HEK293 (cell line): ENCODE results near the gene AKAP8L.

Experiments
- CTCF ChIA-PET: fragments of 350-600 bp; formaldehyde crosslinking; extraction: SDS; loops from one replicate; lab custom pipeline; 2021; ENCODE audit warnings: antibody characterized with exemption; lab: Yijun Ruan, JAX
- POLR2A ChIA-PET: fragments of 300-600 bp; formaldehyde crosslinking; extraction: SDS; loops from one replicate; lab custom pipeline; 2020; ENCODE audit warnings: antibody characterized with exemption, inconsistent platforms; lab: Yijun Ruan, JAX
- H3K27ac ChIP-seq: fragments of 200-500 bp; sonication (Bioruptor generic); 2 replicates; pipeline ENCODE4 v1.5.1; 2014; ENCODE audit warnings: low read depth, low read length, control low read depth, inconsistent platforms; ENCODE audit errors: extremely low read depth
- H3K36me3 ChIP-seq, 2 experiments: fragments of 200-500 bp in 1 of 2; sonication (Bioruptor generic) in 1 of 2; 1 replicate in 1 of 2; 2 replicates in 1 of 2; pipeline ENCODE4 v1.5.1; 2014 to 2017; ENCODE audit warnings: inconsistent platforms in 2 of 2, low read length in 2 of 2; ENCODE audit not compliant: control insufficient read depth in 2 of 2, insufficient read depth in 1 of 2
- H3K4me1 ChIP-seq: fragments of 200-500 bp; sonication (Bioruptor generic); 2 replicates; pipeline ENCODE4 v1.5.1; 2014; ENCODE audit warnings: mild to moderate bottlenecking, low read length, inconsistent platforms; ENCODE audit not compliant: control insufficient read depth, insufficient read depth
- H3K4me3 ChIP-seq: 2 replicates; pipeline ENCODE4 v1.5.1; 2011; ENCODE audit warnings: low read depth, mild to moderate bottlenecking, control low read depth, low read length, moderate library complexity
- H3K9me3 ChIP-seq: fragments of 200-500 bp; sonication (Bioruptor generic); 2 replicates; pipeline ENCODE4 v1.5.1; 2014; ENCODE audit warnings: low read depth, low read length, inconsistent platforms; ENCODE audit not compliant: control insufficient read depth, insufficient read depth
- EGR2 ChIP-seq: fragments of 450-650 bp; formaldehyde crosslinking; IDR thresholded peaks from 2 replicates; pipeline ENCODE4 v1.5.1; 2016; ENCODE audit warnings: low read depth, missing biosample characterization, missing genetic modification characterization
- GLI2 ChIP-seq: fragments of 450-650 bp; formaldehyde crosslinking; IDR thresholded peaks from 2 replicates; pipeline ENCODE4; 2017; ENCODE audit warnings: missing biosample characterization, missing genetic modification characterization, low read depth, borderline replicate concordance
- GLIS2 ChIP-seq: fragments of 450-650 bp; formaldehyde crosslinking; IDR thresholded peaks from 2 replicates; pipeline ENCODE4 v1.5.1; 2016; ENCODE audit warnings: missing biosample characterization, missing genetic modification characterization
- SP7 ChIP-seq: fragments of 450-650 bp; formaldehyde crosslinking; IDR thresholded peaks from 2 replicates; pipeline ENCODE4 v1.5.1; 2016; ENCODE audit warnings: missing biosample characterization, missing genetic modification characterization
- WT1 ChIP-seq: fragments of 450-650 bp; formaldehyde crosslinking; IDR thresholded peaks from 2 replicates; pipeline ENCODE4 v1.5.1; 2016; ENCODE audit warnings: missing biosample characterization, missing genetic modification characterization
- ZBTB7A ChIP-seq: fragments of 450-650 bp; formaldehyde crosslinking; IDR thresholded peaks from 2 replicates; pipeline ENCODE4 v1.5.1; 2016; ENCODE audit warnings: low read depth, missing biosample characterization, missing genetic modification characterization
- ZEB2 ChIP-seq: fragments of 450-650 bp; formaldehyde crosslinking; IDR thresholded peaks from 2 replicates; pipeline ENCODE4 v1.5.1; 2016; ENCODE audit warnings: missing biosample characterization, missing genetic modification characterization
- ZFHX2 ChIP-seq: fragments of 450-650 bp; formaldehyde crosslinking; conservative IDR thresholded peaks from 2 replicates; pipeline ENCODE4 v1.5.1; 2016; ENCODE audit warnings: missing biosample characterization, missing genetic modification characterization
- ZNF184 ChIP-seq: fragments of 450-650 bp; IDR thresholded peaks from 2 replicates; pipeline ENCODE4 v1.5.1; 2018; ENCODE audit warnings: missing biosample characterization, mild to moderate bottlenecking, missing genetic modification characterization
- ZNF274 ChIP-seq, 2 experiments: fragments of 200-500 bp in 1 of 2; fragments of 450-650 bp in 1 of 2; sonication (Bioruptor generic) in 1 of 2; formaldehyde crosslinking in 1 of 2; IDR thresholded peaks; 2 replicates each; pipeline versions ENCODE4 v1.5.1 to v1.6.1; 2014 to 2016; ENCODE audit warnings: borderline replicate concordance in 1 of 2, inconsistent platforms in 1 of 2, low read length in 1 of 2, missing biosample characterization in 1 of 2, missing genetic modification characterization in 1 of 2
- ZNF335 ChIP-seq: fragments of 450-650 bp; formaldehyde crosslinking; conservative IDR thresholded peaks from 2 replicates; pipeline ENCODE4 v1.5.1; 2016; ENCODE audit warnings: missing biosample characterization, missing genetic modification characterization
- ZNF366 ChIP-seq: fragments of 450-650 bp; formaldehyde crosslinking; conservative IDR thresholded peaks from 2 replicates; pipeline ENCODE4 v1.5.1; 2016; ENCODE audit warnings: missing biosample characterization, missing genetic modification characterization
- ZNF473 ChIP-seq: fragments of 450-650 bp; formaldehyde crosslinking; IDR thresholded peaks from 2 replicates; pipeline ENCODE4 v1.5.1; 2017; ENCODE audit warnings: missing biosample characterization, missing genetic modification characterization
- ZNF621 ChIP-seq: fragments of 450-650 bp; formaldehyde crosslinking; IDR thresholded peaks from 2 replicates; pipeline ENCODE4 v1.5.1; 2017; ENCODE audit warnings: missing biosample characterization, missing genetic modification characterization
- ZNF629 ChIP-seq: fragments of 450-650 bp; formaldehyde crosslinking; IDR thresholded peaks from 2 replicates; pipeline ENCODE4 v1.5.1; 2017; ENCODE audit warnings: missing biosample characterization, missing genetic modification characterization
- ZNF707 ChIP-seq: fragments of 450-650 bp; formaldehyde crosslinking; IDR thresholded peaks from 2 replicates; pipeline ENCODE4 v1.5.1; 2016; ENCODE audit warnings: missing biosample characterization, missing genetic modification characterization
- ZNF785 ChIP-seq: fragments of 450-650 bp; formaldehyde crosslinking; IDR thresholded peaks from 2 replicates; pipeline ENCODE4 v1.5.1; 2016; ENCODE audit warnings: missing biosample characterization, missing genetic modification characterization
- ZXDB ChIP-seq: fragments of 450-650 bp; formaldehyde crosslinking; IDR thresholded peaks from 2 replicates; pipeline ENCODE4 v1.5.1; 2016; ENCODE audit warnings: missing biosample characterization, missing genetic modification characterization
- TF ChIP-seq, protein P1 (sequence below): fragments of 450-650 bp; formaldehyde crosslinking; optimal IDR thresholded peaks from 2 replicates; pipeline ENCODE3; 2016; ENCODE audit warnings: missing biosample characterization, mild to moderate bottlenecking, missing genetic modification characterization
- TF ChIP-seq, protein P2 (sequence below): fragments of 450-650 bp; formaldehyde crosslinking; IDR thresholded peaks from 2 replicates; pipeline ENCODE4 v1.5.1; 2016; ENCODE audit warnings: missing biosample characterization, missing genetic modification characterization
- TF ChIP-seq, protein P3 (sequence below): fragments of 450-650 bp; formaldehyde crosslinking; IDR thresholded peaks from 2 replicates; pipeline ENCODE4 v1.5.1; 2016; ENCODE audit warnings: missing biosample characterization, missing genetic modification characterization
- TF ChIP-seq, protein P4 (sequence below): fragments of 450-650 bp; IDR thresholded peaks from 2 replicates; pipeline ENCODE4 v1.5.1; 2018; ENCODE audit warnings: missing biosample characterization, missing genetic modification characterization

The AKAP8L gene

DNA sequence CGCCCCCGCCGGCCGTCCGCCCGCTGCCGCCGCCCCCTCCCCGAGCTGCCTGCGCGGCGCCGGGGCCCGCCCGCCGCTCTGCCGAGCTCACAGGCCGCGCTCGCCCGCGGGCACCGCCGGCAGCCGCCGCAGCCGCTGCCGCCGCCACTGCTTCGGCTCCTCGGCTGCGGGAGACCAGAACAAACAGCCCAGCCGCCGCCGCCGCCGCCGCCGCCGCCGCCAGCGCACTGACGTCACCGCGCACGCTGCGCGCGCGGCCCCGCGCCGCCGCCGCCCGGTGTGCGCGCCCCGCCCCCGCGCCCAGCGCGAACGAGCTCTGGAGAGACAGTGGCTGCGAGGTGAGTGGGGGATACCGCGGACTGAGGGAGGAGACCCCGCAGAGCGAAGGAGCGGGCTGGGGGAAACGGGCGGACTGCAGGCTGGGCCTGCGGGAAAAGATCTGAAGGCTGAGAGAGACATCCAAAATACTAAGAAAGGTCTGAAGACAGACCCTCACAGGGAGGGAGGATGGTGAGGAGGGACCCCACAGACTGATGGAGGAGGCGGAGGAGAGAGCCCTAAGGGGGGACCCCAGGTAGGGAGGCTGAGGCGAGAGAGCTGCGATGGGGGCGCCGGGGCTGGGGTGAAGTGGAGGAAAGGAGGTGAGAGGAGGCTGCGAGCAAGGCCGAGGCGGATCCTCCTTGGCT, 86.3 kb downstream of the AKAP8L start, which contains the start of gene BRD4:
BRD4 (minus strand) TSS at position 229 of the 686 bp plus-strand sequence. CDS start 59,440 bp downstream, outside the sequence.
- Histone ChIP-seq H3K9me3 (no peaks in the 10 kb centered on the region), H3K36me3 (no peaks in the 10 kb centered on the region; a peak in 1 of 3 replicates), H3K27ac (peak within 1 kb of the TSS; percentile 94), H3K4me1 (peaks cover 23% of the 10 kb centered on the region), H3K4me3 (peak within 1 kb of the TSS; percentile 98)
- TF ChIP-seq SP7 (tag by site-specific recombination) (0 out of 2 replicates have a peak, but pooled peaks have one; percentile 19), ZNF707 (tag by site-specific recombination) (no peak), ZNF366 (tag by site-specific recombination) (peak; percentile 22; the same call in 1 of the 2 replicates), ZNF629 (tag by site-specific recombination) (0 out of 2 replicates have a peak, but pooled peaks have one; percentile 9), GLIS2 (peak; percentile 77), EGR2 (peak; percentile 34; the same call in 1 of the 2 replicates), WT1 (tag by site-specific recombination) (0 out of 2 replicates have a peak, but pooled peaks have one; percentile 13), ZNF335 (tag by site-specific recombination) (peak; percentile 43), GLI2 (no peak), ZXDB (tag by site-specific recombination) (peak; percentile 68; the same call in 1 of the 2 replicates), ZNF473 (tag by site-specific recombination) (no peak), ZNF184 (no peak), ZBTB7A (0 out of 2 replicates have a peak, but pooled peaks have one; percentile 47), ZEB2 (tag by site-specific recombination) (0 out of 2 replicates have a peak, but pooled peaks have one; percentile 28), ZNF785 (tag by site-specific recombination) (no peak), ZNF621 (tag by site-specific recombination) (no peak), ZNF274 (IDR thresholded peaks at IDR 0.05; ENCODE audit: low read length) (no peak), ZNF274 (tag by site-specific recombination; IDR thresholded peaks at IDR 0.05; ENCODE audit: borderline replicate concordance) (no peak), ZFHX2 (tag by site-specific recombination) (peak; percentile 45)
- TF ChIP-seq, protein P1, sequence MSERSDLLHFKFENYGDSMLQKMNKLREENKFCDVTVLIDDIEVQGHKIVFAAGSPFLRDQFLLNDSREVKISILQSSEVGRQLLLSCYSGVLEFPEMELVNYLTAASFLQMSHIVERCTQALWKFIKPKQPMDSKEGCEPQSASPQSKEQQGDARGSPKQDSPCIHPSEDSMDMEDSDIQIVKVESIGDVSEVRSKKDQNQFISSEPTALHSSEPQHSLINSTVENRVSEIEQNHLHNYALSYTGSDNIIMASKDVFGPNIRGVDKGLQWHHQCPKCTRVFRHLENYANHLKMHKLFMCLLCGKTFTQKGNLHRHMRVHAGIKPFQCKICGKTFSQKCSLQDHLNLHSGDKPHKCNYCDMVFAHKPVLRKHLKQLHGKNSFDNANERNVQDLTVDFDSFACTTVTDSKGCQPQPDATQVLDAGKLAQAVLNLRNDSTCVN = peak; percentile 74
- TF ChIP-seq, protein P2, sequence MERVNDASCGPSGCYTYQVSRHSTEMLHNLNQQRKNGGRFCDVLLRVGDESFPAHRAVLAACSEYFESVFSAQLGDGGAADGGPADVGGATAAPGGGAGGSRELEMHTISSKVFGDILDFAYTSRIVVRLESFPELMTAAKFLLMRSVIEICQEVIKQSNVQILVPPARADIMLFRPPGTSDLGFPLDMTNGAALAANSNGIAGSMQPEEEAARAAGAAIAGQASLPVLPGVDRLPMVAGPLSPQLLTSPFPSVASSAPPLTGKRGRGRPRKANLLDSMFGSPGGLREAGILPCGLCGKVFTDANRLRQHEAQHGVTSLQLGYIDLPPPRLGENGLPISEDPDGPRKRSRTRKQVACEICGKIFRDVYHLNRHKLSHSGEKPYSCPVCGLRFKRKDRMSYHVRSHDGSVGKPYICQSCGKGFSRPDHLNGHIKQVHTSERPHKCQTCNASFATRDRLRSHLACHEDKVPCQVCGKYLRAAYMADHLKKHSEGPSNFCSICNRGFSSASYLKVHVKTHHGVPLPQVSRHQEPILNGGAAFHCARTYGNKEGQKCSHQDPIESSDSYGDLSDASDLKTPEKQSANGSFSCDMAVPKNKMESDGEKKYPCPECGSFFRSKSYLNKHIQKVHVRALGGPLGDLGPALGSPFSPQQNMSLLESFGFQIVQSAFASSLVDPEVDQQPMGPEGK (tag by site-specific recombination) = peak; percentile 29; the same call in 1 of the 2 replicates
- TF ChIP-seq, protein P3, sequence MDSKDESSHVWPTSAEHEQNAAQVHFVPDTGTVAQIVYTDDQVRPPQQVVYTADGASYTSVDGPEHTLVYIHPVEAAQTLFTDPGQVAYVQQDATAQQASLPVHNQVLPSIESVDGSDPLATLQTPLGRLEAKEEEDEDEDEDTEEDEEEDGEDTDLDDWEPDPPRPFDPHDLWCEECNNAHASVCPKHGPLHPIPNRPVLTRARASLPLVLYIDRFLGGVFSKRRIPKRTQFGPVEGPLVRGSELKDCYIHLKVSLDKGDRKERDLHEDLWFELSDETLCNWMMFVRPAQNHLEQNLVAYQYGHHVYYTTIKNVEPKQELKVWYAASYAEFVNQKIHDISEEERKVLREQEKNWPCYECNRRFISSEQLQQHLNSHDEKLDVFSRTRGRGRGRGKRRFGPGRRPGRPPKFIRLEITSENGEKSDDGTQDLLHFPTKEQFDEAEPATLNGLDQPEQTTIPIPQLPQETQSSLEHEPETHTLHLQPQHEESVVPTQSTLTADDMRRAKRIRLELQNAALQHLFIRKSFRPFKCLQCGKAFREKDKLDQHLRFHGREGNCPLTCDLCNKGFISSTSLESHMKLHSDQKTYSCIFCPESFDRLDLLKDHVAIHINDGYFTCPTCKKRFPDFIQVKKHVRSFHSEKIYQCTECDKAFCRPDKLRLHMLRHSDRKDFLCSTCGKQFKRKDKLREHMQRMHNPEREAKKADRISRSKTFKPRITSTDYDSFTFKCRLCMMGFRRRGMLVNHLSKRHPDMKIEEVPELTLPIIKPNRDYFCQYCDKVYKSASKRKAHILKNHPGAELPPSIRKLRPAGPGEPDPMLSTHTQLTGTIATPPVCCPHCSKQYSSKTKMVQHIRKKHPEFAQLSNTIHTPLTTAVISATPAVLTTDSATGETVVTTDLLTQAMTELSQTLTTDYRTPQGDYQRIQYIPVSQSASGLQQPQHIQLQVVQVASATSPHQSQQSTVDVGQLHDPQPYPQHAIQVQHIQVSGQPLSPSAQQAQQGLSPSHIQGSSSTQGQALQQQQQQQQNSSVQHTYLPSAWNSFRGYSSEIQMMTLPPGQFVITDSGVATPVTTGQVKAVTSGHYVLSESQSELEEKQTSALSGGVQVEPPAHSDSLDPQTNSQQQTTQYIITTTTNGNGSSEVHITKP (tag by site-specific recombination) = 0 out of 2 replicates have a peak, but pooled peaks have one; percentile 30
- TF ChIP-seq, protein P4, sequence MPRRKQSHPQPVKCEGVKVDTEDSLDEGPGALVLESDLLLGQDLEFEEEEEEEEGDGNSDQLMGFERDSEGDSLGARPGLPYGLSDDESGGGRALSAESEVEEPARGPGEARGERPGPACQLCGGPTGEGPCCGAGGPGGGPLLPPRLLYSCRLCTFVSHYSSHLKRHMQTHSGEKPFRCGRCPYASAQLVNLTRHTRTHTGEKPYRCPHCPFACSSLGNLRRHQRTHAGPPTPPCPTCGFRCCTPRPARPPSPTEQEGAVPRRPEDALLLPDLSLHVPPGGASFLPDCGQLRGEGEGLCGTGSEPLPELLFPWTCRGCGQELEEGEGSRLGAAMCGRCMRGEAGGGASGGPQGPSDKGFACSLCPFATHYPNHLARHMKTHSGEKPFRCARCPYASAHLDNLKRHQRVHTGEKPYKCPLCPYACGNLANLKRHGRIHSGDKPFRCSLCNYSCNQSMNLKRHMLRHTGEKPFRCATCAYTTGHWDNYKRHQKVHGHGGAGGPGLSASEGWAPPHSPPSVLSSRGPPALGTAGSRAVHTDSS (tag by site-specific recombination) = 0 out of 2 replicates have a peak, but pooled peaks have one; percentile 8
- ChIA-PET CTCF (no interaction called here), POLR2A (interaction anchor here (0.5 to 1.7 kb wide), 7 partner anchors 15 to 87 kb away, joined by 3 to 6 read pairs (median 4); partner anchors contain the start of genes AKAP8 and AKAP8L)
